Fibroblast of the conjunctiva (primary cell): ENCODE results near the gene HIVEP1.

Experiments
- DNase-seq: peaks from one replicate; pipeline ENCODE4 v3.0.0-alpha.2; 2010; ENCODE audit warnings: low read depth

HIVEP1 gene

DNA sequence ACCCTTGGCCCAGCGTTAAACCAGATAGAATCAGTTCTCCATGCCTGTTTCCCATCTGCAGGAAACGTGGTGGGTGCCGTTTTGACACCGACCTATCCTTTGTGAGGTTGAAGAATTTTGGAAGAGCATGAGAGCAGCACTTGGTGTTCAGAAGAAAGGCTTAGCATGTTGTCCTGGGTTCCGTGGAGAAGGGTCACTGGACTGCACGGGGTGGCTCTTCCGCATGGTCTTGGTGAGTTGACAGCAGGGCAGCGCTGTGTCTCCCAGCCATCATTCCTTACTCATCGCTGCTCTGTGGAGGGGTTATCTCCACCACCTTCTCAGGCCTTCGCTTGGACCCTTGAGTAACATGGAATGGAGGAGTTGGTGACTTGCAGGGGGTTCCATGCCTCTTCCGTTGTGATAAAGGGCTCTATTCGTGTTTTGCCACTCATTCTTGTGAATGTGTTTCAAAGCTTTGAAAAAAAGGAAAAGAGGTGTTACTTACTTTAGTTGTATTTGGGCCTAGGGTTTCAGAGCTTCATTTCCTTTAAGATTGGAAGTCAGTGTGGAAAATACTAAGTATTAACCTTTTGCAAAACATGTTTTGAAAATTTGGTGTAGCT is 8.2 kb downstream of the HIVEP1 start:
- DNase-seq, result no peak

DNA sequence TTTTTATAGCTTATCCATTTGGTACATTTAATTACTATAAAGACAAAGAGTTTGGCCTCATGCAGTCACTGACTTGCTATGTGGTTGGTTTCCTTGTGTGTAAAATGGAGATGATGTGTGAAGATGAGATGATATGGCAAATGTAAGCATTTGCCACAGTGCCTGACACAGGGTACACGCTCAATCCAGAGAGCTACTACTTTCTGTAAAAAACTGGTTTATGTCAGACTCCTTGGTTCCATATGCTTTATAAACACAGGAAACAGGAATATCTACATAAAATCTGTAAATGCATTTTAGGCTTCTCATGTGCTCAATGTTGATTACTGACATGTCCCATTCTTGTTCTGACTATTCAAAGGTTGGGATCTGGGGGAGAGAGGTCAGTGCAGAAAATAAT is 10.4 kb downstream of the HIVEP1 start:
- DNase-seq, result no peak

DNA sequence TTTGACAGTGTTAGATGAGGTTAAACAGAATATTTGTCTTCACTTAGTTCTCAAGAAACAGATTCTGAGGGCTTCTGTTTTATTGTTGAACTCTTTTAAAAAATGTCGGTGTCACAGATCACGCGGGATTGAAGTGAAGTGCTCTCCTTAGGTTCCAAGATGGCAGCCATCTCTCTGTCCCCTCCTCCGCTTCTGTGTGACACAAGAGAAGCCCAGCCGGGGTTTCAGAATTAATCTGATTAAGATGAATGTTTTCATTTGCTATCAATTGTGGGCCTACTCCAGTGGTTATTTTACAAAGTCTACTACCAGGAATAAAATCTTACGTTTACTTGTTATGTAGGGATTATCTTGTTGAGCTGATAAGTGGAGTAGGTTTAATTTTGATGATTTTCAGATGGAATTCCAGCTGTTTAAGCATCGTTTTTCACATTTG is 10.9 kb downstream of the HIVEP1 start:
- no peak for DNase-seq

DNA sequence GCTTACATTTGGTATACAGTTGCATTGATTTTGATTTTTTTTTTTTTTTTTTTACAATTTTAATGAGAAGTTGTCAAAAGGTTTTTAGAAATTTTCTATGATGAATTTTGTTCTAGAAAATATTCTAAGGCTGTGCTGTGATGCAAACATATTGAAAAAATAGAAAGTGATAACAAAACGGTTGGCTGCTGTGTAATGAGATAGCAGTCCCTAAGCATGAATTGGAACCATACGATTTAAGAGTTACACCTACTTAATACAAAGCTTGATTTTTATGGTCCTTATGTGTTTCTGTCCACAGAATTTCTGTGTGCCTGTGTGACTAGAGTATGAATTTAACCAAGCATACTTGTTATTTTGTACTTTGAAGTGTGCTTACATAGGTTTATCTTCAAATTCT is 12.1 kb downstream of the HIVEP1 start:
- no peak for DNase-seq

DNA sequence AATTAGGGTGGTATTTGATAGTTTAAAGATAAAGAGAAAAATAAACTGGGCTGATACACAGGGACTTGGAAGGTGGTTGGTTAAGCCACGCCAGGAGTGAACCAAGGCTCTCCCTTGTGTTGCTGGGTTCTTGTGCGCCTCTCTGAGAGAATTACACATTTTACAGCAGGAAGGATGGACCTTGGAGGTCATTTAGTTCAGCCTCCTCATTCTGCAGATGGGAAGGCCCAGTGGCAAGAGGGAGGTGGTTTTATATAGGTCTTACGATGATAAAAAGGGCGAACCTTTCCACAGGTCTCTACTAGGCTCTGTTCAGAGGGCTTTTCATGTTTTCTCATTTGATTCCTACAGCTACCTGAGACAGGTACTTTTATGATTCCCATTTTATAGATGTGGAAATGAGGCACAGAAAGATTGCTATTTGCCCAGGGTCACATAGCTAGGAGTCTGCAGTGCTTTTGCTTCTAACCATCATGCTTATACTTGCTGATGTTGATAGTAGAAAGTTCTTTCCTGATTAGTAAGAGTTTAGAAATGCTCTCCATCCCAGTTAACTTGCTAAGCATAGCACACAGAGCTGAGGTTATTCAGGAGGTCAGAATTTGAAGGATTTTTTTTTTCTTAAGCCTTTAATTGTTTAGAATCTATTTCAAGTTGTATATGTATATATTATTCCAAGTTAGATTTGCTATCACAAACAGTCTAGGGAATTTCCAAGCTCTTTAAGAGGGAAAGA is 12.8 kb downstream of the HIVEP1 start:
- DNase-seq, result no peak

DNA sequence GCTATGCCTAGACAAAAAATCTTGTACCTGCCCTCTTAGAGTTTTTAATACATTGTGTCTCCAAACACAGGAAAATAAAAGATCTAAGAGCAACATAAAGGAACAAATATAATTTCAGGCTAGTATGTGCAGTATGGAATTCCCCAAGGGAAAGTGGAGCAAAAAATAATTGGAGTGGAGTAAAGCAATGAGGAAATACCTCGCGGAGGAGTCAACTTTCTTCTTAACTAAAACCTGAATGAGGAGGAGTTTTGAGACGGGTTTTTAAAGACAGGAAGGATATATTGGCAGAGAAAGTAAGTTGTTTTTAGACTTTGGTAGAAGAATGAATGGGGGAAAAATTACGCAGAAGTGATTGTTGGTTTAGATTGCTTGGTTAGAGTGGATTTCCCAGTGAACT is 14.0 kb downstream of the HIVEP1 start:
- DNase-seq, result no peak

DNA sequence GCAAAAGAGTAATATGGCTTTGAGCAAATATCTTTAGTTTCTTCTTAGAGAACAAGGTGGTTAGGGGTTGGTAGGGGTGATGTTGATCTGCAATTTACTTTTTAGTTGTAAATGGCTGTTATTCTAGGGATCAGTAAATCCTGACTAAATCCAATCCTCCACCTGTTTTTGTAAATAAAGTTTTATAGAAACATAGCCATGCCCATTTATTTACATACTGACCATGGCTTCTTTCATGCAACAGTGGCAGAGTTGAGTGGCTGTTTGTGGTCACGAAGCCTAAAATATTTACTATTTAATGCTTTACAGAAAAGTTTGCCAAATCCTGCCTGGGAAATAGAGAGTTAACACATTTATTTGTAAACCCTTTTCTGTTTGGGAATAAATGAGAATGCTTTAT is 14.7 kb downstream of the HIVEP1 start:
- no peak for DNase-seq

DNA sequence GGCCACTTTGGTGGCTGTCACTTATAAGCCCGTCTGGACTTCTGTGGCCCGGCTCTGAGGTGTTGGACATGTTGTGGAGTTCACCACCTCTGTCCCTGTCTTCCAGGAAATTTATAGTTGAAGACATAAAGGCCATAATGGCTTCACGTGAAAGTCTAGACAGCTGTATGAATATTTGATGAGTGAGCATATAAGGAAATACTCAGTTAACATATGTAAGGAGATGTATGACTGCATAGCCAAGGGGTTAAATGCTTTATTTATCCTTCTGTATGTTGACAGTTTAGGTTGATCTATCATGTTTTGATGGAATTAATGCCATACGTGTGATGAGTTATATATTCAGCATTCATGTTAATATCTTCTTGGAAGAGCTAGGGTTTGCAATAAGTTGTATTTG is 16.1 kb downstream of the HIVEP1 start:
- DNase-seq, result no peak

DNA sequence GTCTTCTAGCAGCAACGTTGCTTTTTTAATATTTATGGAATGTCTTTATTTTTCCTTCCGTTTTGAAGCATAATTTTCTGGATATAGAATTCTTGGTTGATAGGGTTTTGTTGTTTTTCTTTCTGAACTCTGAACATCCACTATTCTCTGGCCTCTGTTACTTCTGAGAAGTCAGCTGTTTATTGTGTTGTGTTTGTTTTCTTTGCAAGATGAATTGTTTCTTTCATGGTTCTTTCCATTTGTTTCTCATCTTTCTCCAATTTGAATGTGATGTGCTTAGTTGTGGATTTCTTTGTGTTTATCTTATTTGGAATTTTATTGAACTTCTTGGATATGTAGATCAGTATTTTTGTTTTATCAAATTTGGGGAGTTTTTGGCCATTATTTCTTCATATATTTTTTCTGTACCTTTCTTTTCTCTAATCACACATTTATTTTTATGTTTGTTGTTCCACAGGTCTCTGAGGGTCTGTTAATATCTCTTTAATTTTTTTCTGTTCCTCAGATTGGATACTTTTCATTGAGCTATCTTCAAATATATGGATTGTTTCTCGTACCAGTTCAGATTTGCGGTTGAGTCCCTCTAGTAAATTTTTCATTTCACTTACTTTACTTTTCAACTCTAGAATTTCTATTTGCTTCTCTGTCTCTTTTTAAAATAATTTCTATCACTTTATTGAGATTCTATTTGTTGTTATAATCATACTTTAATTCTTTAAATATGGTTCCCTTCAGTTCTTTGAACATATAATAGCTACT is 18.0 kb downstream of the HIVEP1 start:
- DNase-seq, result no peak

DNA sequence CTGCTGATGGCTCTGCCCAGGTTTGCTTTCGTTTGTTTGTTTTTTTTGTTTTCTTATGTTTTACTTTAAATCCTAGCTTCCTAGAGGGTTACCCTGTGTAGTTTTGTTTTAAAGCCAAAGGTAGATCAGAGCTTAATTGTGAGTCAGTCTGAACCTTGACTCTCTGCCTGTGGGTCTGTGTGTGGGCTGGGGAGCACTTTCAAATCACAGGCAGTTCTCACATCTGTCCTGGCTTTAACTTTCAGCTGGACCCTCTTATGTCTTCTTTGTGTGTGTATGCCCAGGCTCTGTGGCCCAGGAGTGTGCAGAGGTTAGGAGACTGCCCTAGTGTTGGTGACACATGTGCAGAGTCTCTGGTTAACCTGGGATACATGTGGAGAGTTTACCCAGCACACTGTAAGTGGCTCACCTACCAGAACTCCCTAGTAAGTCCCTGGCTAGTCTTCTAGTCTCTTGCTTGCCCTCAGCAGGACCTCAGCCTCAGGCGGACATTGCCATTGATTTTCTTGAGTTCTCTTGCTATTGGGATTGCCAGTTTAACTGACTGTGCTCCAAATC is 19.0 kb downstream of the HIVEP1 start:
- DNase-seq, result no peak

DNA sequence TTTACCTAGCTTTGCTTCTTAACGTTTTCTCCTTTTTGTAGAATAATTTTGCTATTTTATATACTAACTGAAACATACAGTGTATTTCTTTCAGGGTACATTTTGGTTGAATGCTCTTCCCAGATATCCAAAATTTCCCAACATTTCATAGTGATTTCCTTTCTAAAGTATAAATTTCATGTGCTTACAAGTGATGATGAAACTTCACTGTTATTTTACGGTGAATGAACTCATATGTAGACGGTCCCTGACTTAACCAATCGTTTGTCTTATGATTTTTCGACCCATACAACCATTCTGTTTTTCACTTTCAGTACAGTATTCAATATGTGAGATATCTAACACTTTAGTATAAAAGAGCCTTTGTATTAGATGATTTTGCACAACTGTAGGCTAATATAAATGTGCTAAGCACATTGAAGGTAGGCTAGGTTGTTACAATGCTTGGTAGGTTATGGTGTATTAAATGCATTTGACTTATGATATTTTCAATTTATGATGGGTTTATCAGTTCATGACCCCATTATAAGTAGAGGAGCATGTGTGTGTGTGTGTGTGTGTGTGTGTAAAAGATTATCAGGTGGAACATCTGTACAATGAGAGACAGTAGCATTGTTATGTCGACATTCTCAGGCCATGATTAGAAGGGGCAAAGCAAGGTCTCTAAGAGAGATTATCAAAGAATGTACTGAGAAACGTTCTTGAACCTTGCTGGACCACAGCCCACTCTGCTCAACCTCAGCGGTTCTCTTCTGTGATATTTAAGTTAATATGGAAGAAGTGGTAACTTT is 20.9 kb downstream of the HIVEP1 start:
- no peak for DNase-seq

DNA sequence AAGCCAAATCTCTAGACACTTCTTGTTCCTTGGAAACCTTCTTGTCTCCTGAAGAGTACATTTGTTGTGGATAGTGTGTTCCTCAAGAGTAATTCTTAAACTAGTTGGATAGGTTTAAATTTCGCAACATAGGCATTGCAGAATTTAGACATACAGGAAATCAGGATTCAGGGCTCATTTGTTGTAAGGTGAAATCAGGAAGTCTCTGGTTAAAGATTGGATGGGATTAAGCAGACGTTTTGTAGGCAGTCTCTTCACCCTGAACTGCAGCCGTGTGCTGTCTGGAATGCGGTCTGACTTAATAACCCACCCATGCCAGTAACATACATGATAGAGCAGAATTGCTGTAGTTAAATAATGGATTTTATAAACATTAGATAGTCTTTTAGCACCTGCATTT is 21.7 kb downstream of the HIVEP1 start:
- no peak for DNase-seq

DNA sequence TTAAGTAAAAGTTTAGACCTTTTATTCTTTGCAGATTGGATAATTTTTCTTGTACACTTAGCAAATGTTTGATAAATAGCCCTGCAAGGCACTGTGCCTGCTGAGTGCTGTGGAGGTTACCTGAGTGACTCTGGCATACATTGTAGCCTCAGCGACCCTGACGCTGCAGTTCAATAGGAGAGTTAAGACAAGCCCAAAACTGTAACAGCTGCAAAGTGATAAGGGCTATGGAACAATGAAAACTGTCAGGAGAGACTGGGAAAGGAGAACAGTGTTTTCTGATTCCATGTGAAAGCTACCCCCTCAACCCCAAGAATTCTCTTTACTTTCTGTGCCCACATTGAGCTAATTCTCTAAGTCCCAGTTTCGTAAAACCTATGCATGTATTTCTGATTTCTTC is 22.2 kb downstream of the HIVEP1 start:
- no peak for DNase-seq

DNA sequence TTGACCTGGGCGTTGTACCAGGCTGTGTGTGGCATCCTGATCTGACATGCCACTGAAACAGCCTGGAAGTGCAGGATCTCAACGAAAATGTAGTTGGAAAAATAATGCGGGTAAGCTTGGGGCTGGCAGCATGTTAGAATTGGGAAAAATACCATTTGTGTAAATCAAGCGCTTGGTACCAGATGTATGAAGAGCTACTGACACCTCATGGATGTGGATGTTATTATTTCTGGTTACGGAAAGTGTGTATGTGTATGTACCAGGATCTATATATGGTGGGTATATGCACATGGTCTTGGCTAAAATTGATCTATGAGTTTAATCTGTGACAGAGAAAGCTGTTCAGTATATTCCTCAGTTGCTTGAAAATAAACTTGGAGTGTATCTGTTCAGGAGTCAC is 22.7 kb downstream of the HIVEP1 start:
- DNase-seq, result no peak

DNA sequence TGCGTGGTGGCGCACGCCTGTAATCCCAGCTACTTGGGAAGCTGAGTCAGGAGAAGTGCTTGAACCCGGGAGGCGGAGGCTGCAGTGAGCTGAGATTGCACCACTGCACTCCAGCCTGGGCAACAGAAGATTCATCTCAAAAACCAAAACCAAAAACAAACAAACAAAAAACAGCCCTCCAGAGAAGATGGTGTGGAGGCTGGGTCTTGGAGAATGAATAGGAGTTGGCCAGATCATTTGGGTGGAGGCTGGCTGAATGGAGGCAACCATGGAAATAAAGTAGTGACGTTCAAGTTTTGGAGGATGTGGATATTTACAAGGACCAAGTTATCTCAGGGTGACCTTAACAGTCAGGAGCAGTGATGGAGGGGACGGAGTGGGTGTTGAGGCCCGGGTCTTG is 24.7 kb downstream of the HIVEP1 start:
- no peak for DNase-seq

DNA sequence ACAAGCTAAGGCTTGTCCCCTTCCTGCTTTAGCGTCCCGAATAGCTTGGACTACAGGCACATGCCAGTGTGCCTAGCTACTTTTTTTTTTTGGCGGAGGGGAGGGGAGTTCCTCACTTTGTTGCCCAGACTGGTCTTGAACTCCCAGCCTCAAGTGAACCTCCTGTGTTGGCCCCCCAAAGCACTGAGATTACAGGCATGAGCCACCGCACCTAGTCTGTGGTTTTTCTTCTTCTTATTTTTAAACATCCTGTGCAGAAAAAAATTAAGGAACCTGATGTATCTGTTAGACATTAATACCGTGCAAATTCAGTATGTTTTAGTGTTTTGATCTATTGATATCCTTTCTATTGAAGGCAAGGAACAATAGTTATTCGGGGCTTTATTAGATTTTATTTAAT is 25.7 kb downstream of the HIVEP1 start:
- DNase-seq, result no peak

DNA sequence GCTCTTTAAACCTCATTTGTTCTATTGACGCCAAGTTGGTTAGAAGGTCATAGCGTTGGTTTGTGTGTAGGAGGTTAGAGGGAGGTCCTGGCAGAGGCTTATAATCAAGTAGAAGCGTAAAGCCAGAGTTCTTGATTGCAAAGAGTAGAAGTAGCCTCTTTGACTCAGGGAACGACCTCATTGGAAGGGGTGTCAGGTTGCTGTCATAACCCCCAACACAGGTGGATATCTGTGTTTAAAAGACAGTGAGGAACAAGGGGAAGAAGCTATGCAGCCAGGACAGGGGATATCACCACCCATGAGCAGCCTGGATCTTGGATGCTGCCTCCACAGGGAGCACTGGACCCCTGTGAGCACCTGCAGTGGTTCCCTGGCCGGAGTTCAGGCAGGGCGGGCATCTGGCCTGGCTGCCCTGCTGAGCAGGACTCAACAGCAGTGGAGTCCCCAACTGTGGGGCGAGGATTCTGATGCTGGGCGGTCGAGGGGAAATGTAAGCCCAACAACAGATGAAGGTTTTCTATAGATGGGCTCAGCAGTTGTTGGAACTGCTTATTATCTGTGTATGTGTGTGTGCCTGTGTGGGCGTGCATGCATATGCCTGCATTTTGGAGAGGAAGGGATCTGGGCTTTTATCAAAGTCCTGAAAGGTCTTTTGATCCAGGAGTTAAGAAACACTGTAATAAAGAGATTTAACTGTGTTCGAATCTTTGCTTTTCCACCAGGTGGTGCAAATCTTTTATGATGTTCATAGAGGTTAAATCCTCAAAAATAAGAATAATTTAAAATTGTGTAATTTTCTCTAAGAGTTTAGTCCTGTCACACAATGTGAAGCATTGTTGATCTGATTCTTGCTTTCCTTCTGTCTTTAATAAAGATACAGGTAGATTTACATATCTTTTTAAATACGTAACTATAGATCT is 27.7 kb downstream of the HIVEP1 start:
- no peak for DNase-seq

DNA sequence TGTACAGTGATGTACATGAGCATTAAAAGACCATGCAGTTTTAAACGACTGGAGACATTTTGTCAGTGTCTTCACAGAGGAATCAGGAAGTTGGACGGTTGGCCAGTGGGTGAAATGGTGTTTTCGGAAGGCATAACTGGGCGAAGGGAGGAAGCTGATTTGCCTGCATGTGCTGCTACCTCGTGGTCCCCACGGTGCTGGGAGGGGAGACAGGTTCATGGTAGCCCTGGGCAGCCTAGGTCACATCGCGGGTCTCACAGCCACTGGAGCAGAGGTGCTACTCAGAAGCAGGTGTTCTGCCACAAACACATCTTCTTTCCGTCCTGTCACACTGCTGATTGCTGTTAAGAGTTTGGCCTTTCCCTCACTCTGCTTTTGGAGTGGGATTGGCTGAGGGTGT is 35.2 kb downstream of the HIVEP1 start:
- no peak for DNase-seq

DNA sequence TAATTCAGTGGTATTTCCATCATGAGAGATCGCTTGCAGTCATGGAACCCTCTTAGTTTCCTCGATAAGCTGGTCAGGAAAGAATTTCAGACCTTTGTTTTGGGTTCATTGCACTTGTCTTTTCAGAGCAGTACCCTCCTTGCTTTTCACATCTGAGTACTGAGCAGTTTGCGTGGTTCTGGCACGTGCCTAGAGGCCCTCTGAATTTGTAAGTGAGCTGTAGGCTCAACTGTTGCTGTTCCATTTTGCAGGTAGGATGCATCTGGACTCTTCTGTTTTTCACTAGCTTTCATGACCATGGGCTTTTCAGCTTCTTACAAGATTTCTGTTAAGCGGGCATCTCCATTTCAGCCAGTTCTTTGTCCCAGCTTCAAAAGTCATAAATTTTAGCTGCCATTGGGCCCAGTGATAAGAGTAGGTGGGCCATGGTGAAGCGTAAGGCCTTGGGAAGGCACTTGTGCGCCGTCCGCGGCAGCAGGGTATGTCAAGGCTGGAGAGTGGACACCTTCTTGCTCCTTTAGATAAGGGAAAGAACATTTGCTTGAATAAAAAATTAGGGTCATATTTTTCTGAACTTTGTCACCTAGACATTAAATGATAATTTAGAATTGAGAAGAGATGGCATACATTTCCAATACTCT is 35.8 kb downstream of the HIVEP1 start:
- no peak for DNase-seq

DNA sequence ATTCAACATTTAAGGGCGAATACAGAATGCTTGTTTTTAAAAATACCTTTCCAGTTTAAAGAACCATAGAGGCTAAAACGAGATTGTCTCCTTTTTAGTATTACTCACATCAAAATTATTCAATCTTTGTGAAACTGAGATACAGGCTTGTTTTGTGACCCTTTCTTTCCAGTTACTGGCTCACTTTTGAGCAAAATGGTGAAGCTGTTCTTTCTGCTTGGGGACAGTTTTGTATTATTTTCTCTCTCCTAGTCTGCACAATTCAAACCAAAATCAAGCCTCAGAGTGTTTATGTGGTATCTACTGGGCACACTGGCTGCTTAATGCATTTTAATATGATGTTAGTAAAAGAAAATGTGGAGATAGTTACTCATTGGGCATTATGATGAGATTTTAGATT is 36.5 kb downstream of the HIVEP1 start:
- DNase-seq, result no peak

DNA sequence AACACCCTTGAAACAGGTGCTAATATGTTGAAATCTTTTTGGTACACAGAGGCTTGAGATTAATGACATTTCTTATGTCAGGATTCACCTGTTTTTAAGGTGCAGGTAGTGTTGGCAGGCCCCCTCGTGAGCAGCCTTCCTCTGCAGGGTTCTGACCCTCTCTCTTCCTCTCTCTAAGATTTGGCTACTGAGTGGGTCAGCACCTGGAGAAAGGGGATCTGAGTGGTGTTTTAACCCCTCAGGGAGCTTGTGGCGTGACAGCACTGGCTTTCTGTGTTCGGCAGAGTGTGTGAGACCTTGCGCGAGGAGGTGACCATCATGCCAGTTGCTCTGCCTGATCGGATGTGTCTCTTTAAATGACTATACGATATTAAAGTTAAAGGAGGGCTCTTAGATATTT is 37.1 kb downstream of the HIVEP1 start:
- DNase-seq, result no peak
